Myocyte (in vitro differentiated cells): ENCODE results near the gene RGS11. TPM values are rescaled to one million over a fixed set of nuclear protein-coding genes. Genes with fewer than 3 reads are reported as not detected.
A peak's percentile ranks its signal among the peaks of the same experiment; 100 is the strongest.
"Not testable (repeated sequence)": the region's sequence is repeated elsewhere in the genome, so short reads cannot be mapped to it uniquely, and the experiment has no call there.

Experiments used
- DNase-seq: peaks from one replicate; pipeline ENCODE4 v3.0.0-alpha.2; 2012; ENCODE audit warnings: low read depth
- total RNA-seq: library from RNA; depleted of rRNA; stranded (reverse); fragments of >200 nt; gene quantifications from 2 replicates; pipeline ENCODE4 v1.2.3, GENCODE V29; 2014

RGS11 gene
- total RNA-seq, 1 donor from 2014 or later, result 2.3 TPM

DNA sequence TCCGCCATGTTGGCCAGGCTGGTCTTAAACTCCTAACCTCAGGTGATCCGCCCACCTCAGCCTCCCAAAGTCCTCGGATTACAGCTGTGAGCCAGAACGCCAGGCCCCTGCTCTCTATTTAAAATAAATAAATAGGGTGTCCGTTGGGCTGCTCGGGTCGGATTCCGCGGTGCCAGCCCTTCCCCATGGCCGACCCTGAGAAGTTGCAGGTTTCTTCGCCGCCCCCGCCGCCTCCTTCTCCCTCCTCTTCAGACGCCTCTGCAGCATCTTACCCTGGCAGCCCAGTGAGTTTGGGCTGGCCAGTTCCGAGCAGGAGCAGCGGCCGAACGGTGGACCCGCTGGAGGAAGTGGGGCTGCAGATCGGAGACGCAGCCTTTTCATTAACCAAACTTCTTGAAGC lies 44.8 kb downstream of the RGS11 start:
- DNase-seq, result no peak

DNA sequence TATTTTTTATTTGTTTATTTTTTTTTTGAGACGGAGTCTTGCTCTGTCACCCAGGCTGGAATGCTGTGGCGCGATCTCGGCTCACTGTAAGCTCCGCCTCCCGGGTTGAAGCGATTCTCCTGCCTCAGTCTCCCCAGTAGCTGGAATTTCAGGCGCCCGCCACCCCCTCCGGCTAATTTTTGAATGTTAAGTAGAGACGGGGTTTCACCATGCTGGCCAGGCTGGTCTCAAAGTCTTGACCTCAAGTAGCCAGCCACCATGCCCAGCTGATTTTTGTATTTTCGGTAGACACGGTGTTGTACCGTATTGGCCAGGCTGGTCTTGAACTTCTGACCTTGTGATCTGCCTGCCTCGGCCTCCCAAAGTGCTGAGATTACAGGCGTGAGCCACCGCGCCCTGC lies 45.4 kb downstream of the RGS11 start:
- not testable (repeated sequence) for DNase-seq

DNA sequence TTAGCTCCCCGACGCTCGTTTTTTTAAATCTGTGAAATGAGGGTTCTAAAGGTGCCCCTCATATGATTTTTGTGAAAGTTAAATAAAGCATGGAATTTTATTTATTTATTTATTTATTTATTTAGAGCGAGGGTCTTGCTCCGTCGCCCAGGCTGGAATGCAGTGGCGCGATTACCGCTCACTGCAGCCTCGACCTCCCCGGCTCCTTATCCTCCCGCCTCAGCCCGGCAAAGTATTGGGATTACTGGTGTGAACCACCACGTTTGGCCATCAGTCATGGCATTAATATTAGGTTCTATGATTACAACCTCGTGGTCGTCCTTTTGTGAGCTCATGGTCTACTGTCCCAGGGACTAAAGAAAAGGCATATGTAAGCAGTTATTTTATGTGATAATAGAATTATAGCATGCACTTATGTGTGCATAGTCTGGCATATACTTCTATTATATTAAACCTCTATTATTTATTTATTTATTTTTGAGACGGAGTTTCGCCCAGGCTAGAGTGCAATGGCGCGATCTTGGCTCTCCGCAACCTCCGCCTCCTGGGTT lies 45.9 kb downstream of the RGS11 start:
- no peak for DNase-seq

DNA sequence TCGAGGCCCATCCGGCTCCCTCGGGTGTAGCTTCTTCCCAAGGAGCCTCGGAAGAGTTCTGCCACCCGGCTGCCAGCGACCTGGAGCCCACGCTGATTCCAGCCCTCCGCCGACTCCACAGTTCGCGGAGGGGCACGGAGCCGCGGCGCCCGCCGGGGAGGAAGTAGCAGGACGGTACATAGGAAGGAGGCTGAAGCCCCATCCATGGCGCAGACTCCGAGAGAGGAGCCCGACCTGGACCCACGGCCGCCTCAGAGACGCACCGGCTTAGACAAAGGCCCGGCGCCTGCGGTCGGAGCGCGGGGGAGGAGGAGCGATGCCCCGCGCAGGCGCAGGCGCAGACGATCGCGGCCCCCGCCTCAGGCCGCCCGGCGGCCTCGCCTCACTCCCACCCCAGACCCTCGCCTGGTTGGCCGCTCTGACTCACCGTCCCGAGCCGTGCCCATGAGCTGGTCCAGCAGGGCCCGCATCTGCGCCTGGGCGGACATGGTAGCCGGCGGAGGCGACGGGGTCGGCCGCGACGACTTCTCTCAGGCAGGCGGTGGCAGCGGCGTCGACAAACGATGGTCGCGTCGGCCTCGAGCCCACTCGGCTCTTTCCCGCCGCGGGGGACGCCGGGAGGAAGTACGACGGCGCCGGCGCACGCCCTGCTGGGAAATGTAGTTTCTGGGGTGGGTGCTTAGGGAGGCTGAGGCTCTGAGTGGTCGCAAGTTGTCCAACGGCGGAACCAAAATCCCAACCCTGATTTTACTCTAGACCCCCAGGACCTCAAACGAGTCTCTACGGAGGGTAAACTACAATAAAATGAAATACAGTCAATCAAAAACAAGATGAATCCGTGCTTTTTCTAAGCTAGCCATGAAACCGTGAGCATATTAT lies 46.7 kb downstream of the RGS11 start, which contains the start of gene LUC7L:
LUC7L (minus strand) TSS at position 598 of the 879 bp plus-strand sequence; CDS start at position 488, 110 bp downstream.
- DNase-seq, result peak; percentile 92

DNA sequence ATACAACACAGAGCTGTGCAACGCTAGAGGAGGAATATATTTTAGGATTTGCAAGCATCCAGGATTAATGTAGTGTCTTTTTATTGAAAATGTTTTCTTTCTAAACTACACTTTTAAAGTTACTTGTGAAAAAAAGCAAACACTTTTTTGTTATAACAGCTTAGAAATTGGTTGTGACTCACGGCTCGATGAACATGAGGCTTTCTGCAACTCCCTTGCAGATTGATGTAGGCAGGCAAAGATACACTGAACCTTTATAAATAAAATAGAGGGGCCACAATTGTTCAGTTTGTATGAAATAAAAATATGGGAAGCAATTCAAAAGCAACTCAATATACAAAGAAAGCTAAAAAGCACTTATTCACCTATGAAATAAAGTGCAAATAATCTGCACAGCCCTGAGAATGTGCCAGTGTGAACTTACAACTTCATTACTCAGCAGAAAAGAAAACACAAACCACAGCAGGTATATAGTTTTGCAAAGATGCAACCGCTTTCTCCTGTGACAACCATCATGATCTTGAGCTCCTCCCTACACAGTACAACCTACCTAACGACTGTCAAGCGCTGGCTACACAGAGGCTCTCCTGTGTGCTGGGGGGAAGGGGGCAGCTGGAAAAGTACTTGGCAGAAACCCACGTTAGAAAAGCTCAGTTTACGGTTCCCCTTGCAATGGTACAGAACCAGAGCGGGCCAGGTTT lies 47.4 kb downstream of the RGS11 start:
- no peak for DNase-seq

DNA sequence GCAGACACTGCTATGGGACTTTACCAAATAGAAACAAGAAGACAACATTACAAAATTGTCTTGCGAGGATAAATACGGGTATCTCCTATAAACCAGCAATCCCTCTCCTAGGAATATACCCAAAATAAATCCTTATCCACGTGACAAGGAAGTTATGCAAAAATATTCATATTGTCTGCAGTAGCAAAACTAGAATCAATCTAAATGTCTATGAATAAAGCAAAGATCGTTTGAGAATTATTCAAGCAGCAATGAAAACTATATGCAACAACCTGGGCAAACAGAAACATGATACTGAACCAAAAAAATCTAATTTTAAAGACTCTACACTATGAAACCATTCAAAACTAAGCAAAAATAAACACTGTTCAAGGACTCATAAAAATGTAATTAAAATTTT lies 55.7 kb downstream of the RGS11 start:
- no peak for DNase-seq

Other genes with a start within 250 kb of the RGS11 start
- 3.3 and 3.8 TPM in 2 replicates for gene POLR3K, start 222.3 kb downstream of the RGS11 start, total RNA-seq
- gene SNRNP25, start 222.1 kb downstream of the RGS11 start, total RNA-seq, result 16.9 and 24.1 TPM in 2 replicates
- 92.1 and 103 TPM in 2 replicates for gene RHBDF1, start 203.3 kb downstream of the RGS11 start, total RNA-seq
- gene MPG, start 197.7 kb downstream of the RGS11 start, total RNA-seq, result 162 and 168 TPM in 2 replicates
- 10.4 and 11.2 TPM in 2 replicates for gene NPRL3, start 137.3 kb downstream of the RGS11 start, total RNA-seq
- gene HBZ, start 123.3 kb downstream of the RGS11 start, total RNA-seq, result not detected in 2 replicates
- gene HBM, start 110.0 kb downstream of the RGS11 start, total RNA-seq, result not detected in 2 replicates
- gene HBA2, start 103.1 kb downstream of the RGS11 start, total RNA-seq, result not detected in 2 replicates
- 0.83 TPM in 1 of 2 replicates, not detected in the other for gene HBA1, start 99.3 kb downstream of the RGS11 start, total RNA-seq
- not detected in 2 replicates for gene HBQ1, start 95.5 kb downstream of the RGS11 start, total RNA-seq
- gene LUC7L, start 46.5 kb downstream of the RGS11 start, total RNA-seq, result 105 and 106 TPM in 2 replicates
- 162 and 222 TPM in 2 replicates for gene FAM234A, start 41.1 kb downstream of the RGS11 start, total RNA-seq
- gene ARHGDIG, start 4.6 kb upstream of the RGS11 start, total RNA-seq, result 0.48 TPM in 1 of 2 replicates, not detected in the other
- 0.31 and 0.78 TPM in 2 replicates for gene PDIA2, start 7.2 kb upstream of the RGS11 start, total RNA-seq
- gene AXIN1, start 76.8 kb upstream of the RGS11 start, total RNA-seq, result 18.5 and 26.1 TPM in 2 replicates
- 103 and 112 TPM in 2 replicates for gene MRPL28, start 94.6 kb upstream of the RGS11 start, total RNA-seq
- 48.1 and 53.4 TPM in 2 replicates for gene PGAP6, start 106.0 kb upstream of the RGS11 start, total RNA-seq
- gene NME4, start 121.3 kb upstream of the RGS11 start, total RNA-seq, result 50.3 and 59.1 TPM in 2 replicates
- gene DECR2, start 125.9 kb upstream of the RGS11 start, total RNA-seq, result 27.1 and 28.6 TPM in 2 replicates
- 114 and 126 TPM in 2 replicates for gene RAB11FIP3, start 149.7 kb upstream of the RGS11 start, total RNA-seq